BLaER1 (cell line): ENCODE results near the gene MAP3K15.
"Not testable (repeated sequence)": the region's sequence is repeated elsewhere in the genome, so short reads cannot be mapped to it uniquely, and the experiment has no call there.

ENCODE experiments used
- H3K27ac ChIP-seq: shearing (Covaris generic); formaldehyde crosslinking; 2 replicates; pipeline ENCODE4 v1.8.1; 2022
- H3K27me3 ChIP-seq: shearing (Covaris generic); formaldehyde crosslinking; 2 replicates; pipeline ENCODE4 v1.8.1; 2022
- H3K36me3 ChIP-seq: shearing (Covaris generic); formaldehyde crosslinking; 2 replicates; pipeline ENCODE4 v1.8.1; 2022
- H3K4me1 ChIP-seq: shearing (Covaris generic); formaldehyde crosslinking; 2 replicates; pipeline ENCODE4 v1.8.1; 2022
- H3K4me2 ChIP-seq: shearing (Covaris generic); formaldehyde crosslinking; 2 replicates; pipeline ENCODE4 v1.8.1; 2022
- H3K4me3 ChIP-seq: shearing (Covaris generic); formaldehyde crosslinking; 2 replicates; pipeline ENCODE4 v1.8.1; 2022
- H3K9ac ChIP-seq: shearing (Covaris generic); formaldehyde crosslinking; 2 replicates; pipeline ENCODE4 v1.8.1; 2022
- H3K9me3 ChIP-seq: shearing (Covaris generic); formaldehyde crosslinking; 2 replicates; pipeline ENCODE4 v1.8.1; 2022
- H4K20me1 ChIP-seq: shearing (Covaris generic); formaldehyde crosslinking; 2 replicates; pipeline ENCODE4 v1.8.1; 2022
- Cebpa-rat ChIP-seq: shearing (Covaris generic); IDR thresholded peaks from 2 replicates; pipeline ENCODE4 v1.8.1; 2022

The MAP3K15 gene

DNA sequence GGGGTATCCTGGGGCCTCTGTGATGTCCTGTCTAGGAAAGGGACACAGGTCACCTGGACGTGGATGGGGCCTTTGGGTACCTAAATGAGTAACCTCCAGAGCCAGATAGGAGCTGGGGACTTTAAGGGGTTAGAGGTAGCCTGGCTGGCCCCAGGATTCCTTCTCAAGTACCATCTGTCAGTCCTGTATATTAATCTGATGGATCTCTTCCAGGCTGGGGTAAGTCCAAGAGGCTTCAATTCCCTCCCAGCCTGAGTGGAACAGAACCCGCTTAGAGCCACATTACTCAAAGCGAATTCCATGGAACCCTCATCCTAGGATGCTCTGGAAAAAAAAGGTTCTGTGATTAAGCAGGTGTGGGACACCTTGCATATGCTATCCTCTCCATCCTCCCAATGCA lies 24.8 kb upstream of the MAP3K15 start:
- Histone ChIP-seq H3K4me2 (no peak overlapping the region), H3K36me3 (peaks cover 19% of the 10 kb centered on the region), H3K9me3 (no peaks in the 10 kb centered on the region), H4K20me1 (0 out of 2 replicates have a peak, but pooled peaks cover 8% of the 10 kb centered on the region), H3K4me1 (peaks cover 22% of the 10 kb centered on the region), H3K27me3 (no peaks in the 10 kb centered on the region), H3K4me3 (no peak overlapping the region), H3K9ac (no peak overlapping the region), H3K27ac (no peak overlapping the region)
- no peak for TF ChIP-seq Cebpa-rat

DNA sequence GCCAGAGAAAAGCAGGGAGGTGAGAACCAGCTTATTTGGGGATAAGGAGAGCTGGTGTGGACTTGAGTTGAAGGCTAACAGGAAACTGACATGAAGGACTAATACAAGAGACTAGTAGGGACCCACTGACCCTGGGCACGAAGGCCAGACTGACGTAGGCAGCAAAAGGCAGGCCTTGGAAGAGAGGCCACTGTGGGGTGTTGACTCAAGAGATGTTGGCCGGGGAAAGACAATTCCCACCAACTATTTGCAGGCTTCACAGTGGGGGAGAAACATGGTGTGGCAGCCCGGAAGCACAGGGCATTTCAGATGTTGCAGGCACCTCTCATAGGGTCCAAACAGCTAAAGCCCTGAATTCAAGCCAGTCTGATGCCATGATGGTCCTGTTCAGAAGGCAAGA lies 24.4 kb upstream of the MAP3K15 start:
- 0 out of 2 replicates have a peak, but pooled peaks cover 8% of the 10 kb centered on the region for H4K20me1 ChIP-seq
- TF ChIP-seq Cebpa-rat: no peak
- H3K27ac ChIP-seq: no peak overlapping the region
- no peaks in the 10 kb centered on the region for H3K27me3 ChIP-seq
- no peak overlapping the region for H3K4me2 ChIP-seq
- peaks cover 19% of the 10 kb centered on the region for H3K36me3 ChIP-seq
- no peak overlapping the region for H3K9ac ChIP-seq
- no peaks in the 10 kb centered on the region for H3K9me3 ChIP-seq
- no peak overlapping the region for H3K4me3 ChIP-seq
- H3K4me1 ChIP-seq: peaks cover 22% of the 10 kb centered on the region

DNA sequence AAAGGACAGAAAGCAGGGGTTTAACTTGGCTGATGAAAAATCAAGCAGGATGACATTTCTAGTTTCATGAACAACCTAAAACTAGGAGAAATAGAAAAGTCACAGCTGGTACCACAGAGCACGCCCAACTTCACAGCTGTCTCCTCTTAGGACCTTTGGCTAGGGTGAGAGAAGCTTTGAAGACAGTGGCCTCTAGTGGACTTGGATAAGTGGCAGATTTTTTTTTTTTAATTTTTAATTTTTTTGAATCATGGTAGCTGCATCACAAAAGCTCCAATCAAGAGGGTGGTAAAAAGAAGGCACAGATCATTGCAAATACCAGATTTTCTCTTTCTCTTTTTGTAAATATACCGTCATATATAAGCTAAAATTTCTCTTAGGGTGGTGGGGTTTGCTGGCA lies 20.2 kb upstream of the MAP3K15 start:
- no peak overlapping the region for H3K9ac ChIP-seq
- H3K4me2 ChIP-seq: no peak overlapping the region
- H3K4me1 ChIP-seq: no peaks in the 10 kb centered on the region; the same call in 1 of the 2 replicates
- peaks cover 11% of the 10 kb centered on the region for H3K36me3 ChIP-seq
- H3K4me3 ChIP-seq: no peak overlapping the region
- H3K27ac ChIP-seq: no peak overlapping the region
- no peaks in the 10 kb centered on the region for H3K27me3 ChIP-seq
- no peaks in the 10 kb centered on the region for H3K9me3 ChIP-seq
- no peak for TF ChIP-seq Cebpa-rat
- no peaks in the 10 kb centered on the region for H4K20me1 ChIP-seq

DNA sequence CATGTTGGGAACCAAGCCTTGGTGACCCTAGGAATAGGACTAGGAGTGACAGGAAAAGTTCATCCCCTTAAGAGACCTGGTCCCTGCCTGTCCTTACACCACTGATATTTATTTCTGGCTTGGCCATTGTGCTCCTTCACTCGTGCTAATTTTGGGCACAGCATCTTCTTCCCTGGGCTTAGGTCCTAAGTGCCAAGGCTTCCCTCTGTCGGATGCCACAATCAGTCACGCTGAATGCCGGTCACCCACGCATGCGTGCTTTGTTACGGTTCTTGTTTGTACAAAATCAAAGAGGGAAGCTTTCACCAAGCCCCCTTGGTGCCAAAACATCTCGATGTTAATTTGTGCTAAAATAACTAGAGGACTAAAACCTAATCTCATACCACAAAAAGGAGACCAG lies 17.4 kb upstream of the MAP3K15 start:
- H3K4me3 ChIP-seq: no peak overlapping the region
- H3K4me1 ChIP-seq: no peaks in the 10 kb centered on the region
- TF ChIP-seq Cebpa-rat: no peak
- peaks cover 11% of the 10 kb centered on the region for H3K36me3 ChIP-seq
- no peak overlapping the region for H3K9ac ChIP-seq
- no peaks in the 10 kb centered on the region for H3K27me3 ChIP-seq
- no peaks in the 10 kb centered on the region for H3K9me3 ChIP-seq
- H3K27ac ChIP-seq: no peak overlapping the region
- no peak overlapping the region for H3K4me2 ChIP-seq
- H4K20me1 ChIP-seq: no peaks in the 10 kb centered on the region

DNA sequence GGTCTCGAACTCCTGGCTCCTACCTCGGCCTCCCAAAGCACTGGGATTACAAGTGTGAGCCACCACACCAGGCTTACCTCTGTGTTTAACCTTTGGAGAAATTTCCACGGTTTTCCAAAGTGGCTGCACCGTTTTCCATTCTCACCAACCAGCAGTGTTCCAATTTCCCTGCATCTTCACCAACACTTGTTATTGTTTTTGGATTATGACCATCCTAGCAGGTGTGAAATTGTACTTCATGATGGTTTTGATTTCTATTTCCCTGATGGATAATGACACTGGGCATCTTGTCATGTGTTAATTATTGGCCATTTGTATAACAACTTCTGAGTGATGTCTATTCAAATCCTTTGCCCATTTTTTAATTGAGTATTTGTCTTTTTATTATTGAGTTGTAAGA lies 2.7 kb upstream of the MAP3K15 start:
- Histone ChIP-seq H3K9ac (no peak overlapping the region), H3K4me3 (no peak overlapping the region), H3K4me2 (no peak overlapping the region), H3K27ac (no peak overlapping the region), H3K27me3 (no peaks in the 10 kb centered on the region), H3K4me1 (no peaks in the 10 kb centered on the region), H4K20me1 (no peaks in the 10 kb centered on the region), H3K36me3 (no peaks in the 10 kb centered on the region), H3K9me3 (peaks cover 6% of the 10 kb centered on the region)
- no peak for TF ChIP-seq Cebpa-rat

DNA sequence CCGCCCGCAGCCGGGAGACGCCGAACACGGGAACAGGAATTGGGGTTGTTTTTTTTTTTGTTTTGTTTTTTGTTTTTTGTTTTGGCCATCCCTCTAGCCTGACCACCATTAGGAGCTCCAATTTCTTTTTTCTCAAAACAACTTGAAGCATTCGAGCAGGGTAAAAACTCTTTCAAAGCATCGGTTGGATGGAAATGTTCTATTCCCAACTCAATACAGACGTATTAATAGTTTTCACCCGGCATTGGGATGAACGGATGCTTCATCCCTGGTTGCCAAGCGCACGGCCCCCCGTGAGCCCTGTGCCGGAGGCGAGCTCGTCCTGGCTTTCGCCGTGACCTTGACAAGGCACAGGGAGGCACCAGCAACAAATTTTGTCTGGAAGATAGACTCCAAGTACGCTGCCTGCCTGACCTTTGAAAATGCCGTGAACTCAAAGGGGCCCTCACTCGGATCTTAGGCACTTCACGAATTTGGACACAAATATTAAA lies 352 bp upstream of the MAP3K15 start:
- Histone ChIP-seq H3K4me3 (peak overlapping the region; percentile 69), H3K27me3 (no peaks in the 10 kb centered on the region), H3K27ac (no peak overlapping the region), H3K4me2 (peak overlapping the region; percentile 70), H3K36me3 (no peaks in the 10 kb centered on the region), H3K9ac (no peak overlapping the region), H3K9me3 (peaks cover 6% of the 10 kb centered on the region), H4K20me1 (no peaks in the 10 kb centered on the region), H3K4me1 (no peaks in the 10 kb centered on the region)
- TF ChIP-seq Cebpa-rat: no peak

DNA sequence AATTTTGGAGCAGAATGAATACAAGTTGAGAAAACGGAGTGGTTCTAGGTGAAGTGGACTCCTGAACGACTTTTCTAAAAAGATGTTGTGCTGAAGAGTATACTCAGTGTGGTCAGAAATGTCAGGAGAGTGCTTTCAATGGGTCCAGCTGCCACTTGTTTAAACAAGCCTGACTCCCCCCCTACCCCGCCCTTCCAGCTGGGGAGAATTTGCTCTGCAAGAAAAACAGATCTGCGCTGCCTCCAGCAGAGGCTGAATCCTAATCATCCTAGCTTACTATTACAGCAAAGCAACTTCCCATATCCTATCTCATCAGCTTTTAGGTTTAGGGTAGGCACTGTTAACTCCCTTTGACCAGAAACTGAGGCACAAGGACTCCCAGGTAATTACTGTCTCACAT lies 1.9 kb downstream of the MAP3K15 start:
- H3K27ac ChIP-seq: no peak overlapping the region
- H4K20me1 ChIP-seq: no peaks in the 10 kb centered on the region
- peaks cover 6% of the 10 kb centered on the region for H3K9me3 ChIP-seq
- no peak overlapping the region for H3K4me3 ChIP-seq
- H3K4me2 ChIP-seq: no peak overlapping the region
- no peaks in the 10 kb centered on the region for H3K27me3 ChIP-seq
- TF ChIP-seq Cebpa-rat: no peak
- no peaks in the 10 kb centered on the region for H3K36me3 ChIP-seq
- no peaks in the 10 kb centered on the region for H3K4me1 ChIP-seq
- no peak overlapping the region for H3K9ac ChIP-seq

DNA sequence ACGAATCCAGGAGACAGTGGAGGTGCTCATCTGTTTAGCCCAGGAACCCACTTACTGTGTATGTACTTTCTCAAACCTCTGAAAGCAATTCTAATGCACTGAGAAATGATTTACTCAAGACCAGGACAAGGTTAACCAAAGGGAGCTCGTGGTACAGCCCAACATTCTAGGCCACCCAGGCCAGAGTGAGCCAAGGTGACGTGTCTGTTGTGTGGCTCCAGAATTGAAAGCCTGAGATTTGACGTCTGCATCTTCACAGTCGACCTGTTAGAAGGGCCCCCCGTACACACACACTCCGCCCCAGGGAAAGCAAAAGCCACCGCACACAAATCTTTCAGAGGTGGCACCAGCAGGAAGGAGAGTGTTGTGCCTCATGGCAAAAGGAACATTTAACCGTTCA lies 2.3 kb downstream of the MAP3K15 start:
- Histone ChIP-seq H4K20me1 (no peaks in the 10 kb centered on the region), H3K4me1 (no peaks in the 10 kb centered on the region), H3K9ac (no peak overlapping the region), H3K27ac (no peak overlapping the region), H3K4me2 (no peak overlapping the region), H3K9me3 (peaks cover 4% of the 10 kb centered on the region), H3K4me3 (no peak overlapping the region), H3K36me3 (no peaks in the 10 kb centered on the region), H3K27me3 (no peaks in the 10 kb centered on the region)
- TF ChIP-seq Cebpa-rat: no peak

DNA sequence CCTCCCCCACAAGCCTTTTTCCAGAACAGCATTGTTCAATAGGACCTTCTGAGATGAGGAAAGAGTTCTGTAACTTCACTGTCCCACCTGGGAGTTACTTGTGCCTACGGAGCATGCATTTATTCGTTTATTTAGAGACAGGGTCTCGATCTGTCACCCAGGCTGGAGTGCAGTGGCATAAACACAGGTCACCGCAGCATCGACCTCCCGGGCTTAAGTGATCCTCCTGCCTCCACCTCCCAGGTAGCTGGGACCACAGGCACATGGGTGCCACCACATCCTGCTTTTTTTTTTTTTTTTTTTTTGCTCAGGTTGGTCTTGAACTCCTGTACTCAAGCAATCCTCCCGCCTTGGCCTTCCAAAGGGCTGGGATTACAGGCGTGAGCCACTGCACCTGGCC lies 2.9 kb downstream of the MAP3K15 start:
- Histone ChIP-seq H4K20me1 (no peaks in the 10 kb centered on the region), H3K4me3 (no peak overlapping the region), H3K36me3 (no peaks in the 10 kb centered on the region), H3K4me2 (no peak overlapping the region), H3K27me3 (no peaks in the 10 kb centered on the region), H3K9me3 (no peaks in the 10 kb centered on the region), H3K27ac (no peak overlapping the region), H3K9ac (no peak overlapping the region), H3K4me1 (no peaks in the 10 kb centered on the region)
- TF ChIP-seq Cebpa-rat: no peak

DNA sequence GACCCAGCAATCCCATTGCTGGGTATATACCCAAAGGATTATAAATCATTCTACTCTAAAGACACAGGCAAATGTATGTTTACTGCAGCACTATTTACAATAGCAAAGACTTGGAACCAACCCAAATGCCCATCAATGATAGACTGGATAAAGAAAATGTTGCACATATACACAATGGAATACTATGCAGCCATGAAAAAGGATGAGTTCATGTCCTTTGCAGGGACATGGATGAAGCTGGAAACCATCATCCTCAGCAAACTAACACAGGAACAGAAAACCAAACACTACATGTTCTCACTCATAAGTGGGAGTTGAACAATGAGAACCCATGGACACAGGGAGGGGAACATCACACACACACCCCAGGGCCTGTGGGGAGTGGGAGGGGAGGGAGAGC lies 3.5 kb downstream of the MAP3K15 start:
- H3K36me3 ChIP-seq, H3K4me2 ChIP-seq, H3K27ac ChIP-seq, H3K4me1 ChIP-seq, H3K27me3 ChIP-seq, H3K9me3 ChIP-seq, H4K20me1 ChIP-seq, H3K9ac ChIP-seq, H3K4me3 ChIP-seq: not testable (repeated sequence)

DNA sequence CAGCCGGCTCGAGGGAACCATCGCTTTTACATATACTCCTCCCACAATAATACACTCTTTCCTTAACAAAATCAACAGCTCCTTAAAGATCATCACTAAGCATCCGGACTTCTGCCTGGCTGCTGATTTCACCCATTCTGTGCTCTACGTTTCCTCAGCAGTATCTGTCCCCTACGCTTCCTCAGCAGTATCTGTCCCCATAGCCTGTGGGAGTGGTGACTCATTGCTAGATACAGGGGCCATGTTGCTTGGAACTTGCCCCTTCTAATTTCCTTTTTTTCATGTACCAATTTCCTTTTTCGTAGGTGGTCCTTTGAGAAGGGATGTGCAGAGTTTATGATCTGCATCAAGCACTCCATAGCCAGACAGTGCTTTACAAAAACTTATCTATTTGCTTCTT lies 18.6 kb downstream of the MAP3K15 start:
- Histone ChIP-seq H4K20me1 (no peaks in the 10 kb centered on the region), H3K36me3 (no peaks in the 10 kb centered on the region), H3K4me1 (no peaks in the 10 kb centered on the region), H3K9ac (no peak overlapping the region), H3K27me3 (no peaks in the 10 kb centered on the region), H3K27ac (no peak overlapping the region), H3K4me2 (no peak overlapping the region), H3K4me3 (no peak overlapping the region), H3K9me3 (no peaks in the 10 kb centered on the region)
- TF ChIP-seq Cebpa-rat: no peak
